Ovary (tissue), 9 donors: ENCODE measurements around the gene OTUD3. TPM values are rescaled to one million over a fixed set of nuclear protein-coding genes. Genes with fewer than 3 reads are reported as not detected.

ENCODE experiments used
- DNase-seq, 5 donors: peaks; one replicate each; pipeline ENCODE4 v3.0.0-alpha.2; 2019 to 2020
- H3K27ac ChIP-seq, 2 donors: fragments of 200-600 bp; one replicate each; pipeline versions ENCODE4 v1.5.1 to v1.8.0; 2019 to 2022
- H3K27me3 ChIP-seq: fragments of 200-600 bp; one replicate; pipeline ENCODE4 v1.8.0; 2022
- H3K36me3 ChIP-seq: fragments of 200-600 bp; sonication (generic); one replicate; pipeline ENCODE4 v1.5.1; 2019
- H3K4me1 ChIP-seq: one replicate; pipeline ENCODE4 v1.8.1; 2013; ENCODE audit warnings: mild to moderate bottlenecking, moderate library complexity; ENCODE audit not compliant: insufficient read depth
- H3K4me3 ChIP-seq: fragments of 200-600 bp; sonication (generic); one replicate; pipeline ENCODE4 v1.5.1; 2017
- H3K9me3 ChIP-seq, 2 donors: fragments of 200-600 bp in 1 of 2; sonication (generic) in 1 of 2; one replicate each; pipeline versions ENCODE4 v1.5.1 to v1.8.1; 2013 to 2019; ENCODE audit warnings: mild to moderate bottlenecking in 1 of 2, moderate library complexity in 1 of 2
- CTCF ChIP-seq, 3 donors: fragments of 450-650 bp in 2 of 3; fragments of 200-600 bp in 1 of 3; IDR thresholded peaks; one replicate each; pipeline versions ENCODE4 v1.5.1 to v1.8.0; 2016 to 2022; ENCODE audit warnings: antibody characterized with exemption in 3 of 3, mild to moderate bottlenecking in 1 of 3
- EP300 ChIP-seq: sonication (generic); formaldehyde crosslinking; IDR thresholded peaks from one replicate; pipeline ENCODE4 v1.6.1; 2017; ENCODE audit warnings: antibody characterized with exemption
- POLR2A ChIP-seq: fragments of 450-650 bp; IDR thresholded peaks from one replicate; pipeline ENCODE4 v1.6.1; 2017; ENCODE audit warnings: antibody characterized with exemption, mild to moderate bottlenecking, moderate library complexity
- WGBS, 3 donors: extraction: QIAGEN DNeasy Blood & Tissue Kit in 1 of 3; methylation state at CpG; one replicate each; pipeline versions ENCODE4 v1.1.5 to v1.1.7; 2013 to 2017; 5-methylcytosine and 5-hydroxymethylcytosine counted together
- intact Hi-C, 4 donors: fragments of 100-400 bp; cut with DNase I; formaldehyde crosslinking; loops; one replicate each; pipeline versions ENCODE4 v1.11.0 to v1.15.1; 2022 to 2023
- polyA plus RNA-seq, 2 donors: library from polyadenylated mRNA; stranded (reverse); fragments of 200-250 nt in 1 of 2; fragments of 350-450 nt in 1 of 2; fragmentation: Illumina TruSeq in 1 of 2; extraction: RNeasy Lipid Tissue Mini Kit (QIAGEN cat#74804) in 1 of 2; gene quantifications; one replicate each; pipeline ENCODE4 v1.2.3, GENCODE V29; 2013 to 2014
- total RNA-seq, 7 donors: library from RNA; depleted of rRNA in 2 of 7; stranded (reverse); fragments of >200 nt in 2 of 7; fragmentation: NEBNext Ultra II Directional in 3 of 7; extraction: Animal tissue kit (Norgen Biotek cat#: 25700) in 3 of 7; gene quantifications; one replicate each; pipeline versions ENCODE4 v1.1.0 to v1.2.4, GENCODE V29; 2016 to 2023
- donor health status: DM: no; HTN: no; CAD: no; lungs with moderate emphysema.
- donor health status: DM: no; HTN: no; CAD: no.
- donor health status: Bipolar disorder and iron deficiency.
- donor health status: DM: yes; HTN: yes; CAD: no.
- donor health status: DM: no; HTN: no; CAD: no.
- donor health status: DM: yes; HTN: yes; CAD: no.

OTUD3 gene
- total and polyA plus RNA-seq, 9 donors = 3.0 to 19.7 (median 9.4) TPM

- no peak for DNase-seq
- 39 to 54% (median 45%) methylated on average over 7 of the region's 7 CpGs for WGBS, 3 donors
- no peaks in the 10 kb centered on the region for H3K27me3 ChIP-seq
Measured at GRCh38 chr1:19872190-19872589, 10.0 kb upstream of the OTUD3 start.

GRCh38 chr1:19877181-19877750 lies 4.9 kb upstream of the OTUD3 start:
- Histone ChIP-seq H3K4me3 (no peak overlapping the region), H3K9me3 (no peaks in the 10 kb centered on the region), H3K27ac (no peak overlapping the region), H3K36me3 (no peaks in the 10 kb centered on the region), H3K27me3 (no peaks in the 10 kb centered on the region), H3K4me1 (no peaks in the 10 kb centered on the region)
- no peak for TF ChIP-seq CTCF (IDR thresholded peaks at IDR 0.05)
- no peak for TF ChIP-seq POLR2A
- TF ChIP-seq EP300 = no peak
- intact Hi-C loops = no loop called here
- WGBS, 3 donors = 86 to 90% (median 88%) methylated on average over 16 of the region's 16 CpGs
- no peak for DNase-seq

More at GRCh38 chr1:19872190-19872589, 10.0 kb upstream of the OTUD3 start:
- Histone ChIP-seq H3K27ac (no peak overlapping the region), H3K36me3 (no peaks in the 10 kb centered on the region), H3K4me3 (no peak overlapping the region), H3K4me1 (no peaks in the 10 kb centered on the region), H3K9me3 (no peaks in the 10 kb centered on the region)
- no peak for TF ChIP-seq EP300
- no peak for TF ChIP-seq CTCF (IDR thresholded peaks at IDR 0.05)
- TF ChIP-seq POLR2A = no peak
- intact Hi-C loops = no loop called here

GRCh38 chr1:19877821-19878636 lies 4.2 kb upstream of the OTUD3 start:
- WGBS, 3 donors = 63 to 72% (median 63%) methylated on average over 19 of the region's 19 CpGs
- H3K27ac ChIP-seq = no peak overlapping the region

GRCh38 chr1:19878637-19878985 lies 3.6 kb upstream of the OTUD3 start:
- WGBS, 3 donors = 73 to 77% (median 74%) methylated on average over 12 of the region's 12 CpGs
- H3K27me3 ChIP-seq = no peaks in the 10 kb centered on the region
- intact Hi-C loops = no loop called here
- peaks cover 5% of the 10 kb centered on the region for H3K4me1 ChIP-seq
- no peak overlapping the region for H3K4me3 ChIP-seq
- DNase-seq = no peak
- TF ChIP-seq POLR2A (no peak), EP300 (no peak), CTCF (IDR thresholded peaks at IDR 0.05) (no peak)
- no peaks in the 10 kb centered on the region for H3K9me3 ChIP-seq
- H3K36me3 ChIP-seq = no peaks in the 10 kb centered on the region
- no peak overlapping the region for H3K27ac ChIP-seq

More at GRCh38 chr1:19877821-19878636, 4.2 kb upstream of the OTUD3 start:
- no peaks in the 10 kb centered on the region for H3K27me3 ChIP-seq
- intact Hi-C loops = no loop called here
- TF ChIP-seq EP300 (no peak), CTCF (IDR thresholded peaks at IDR 0.05) (no peak), POLR2A (no peak)
- no peak overlapping the region for H3K4me3 ChIP-seq
- peaks cover 2% of the 10 kb centered on the region for H3K4me1 ChIP-seq
- DNase-seq = no peak
- H3K9me3 ChIP-seq = no peaks in the 10 kb centered on the region
- H3K36me3 ChIP-seq = no peaks in the 10 kb centered on the region
